ENCODE data around the gene SLAIN1.
"Not testable (repeated sequence)": the region's sequence is repeated elsewhere in the genome, so short reads cannot be mapped to it uniquely, and the experiment has no call there.

The SLAIN1 gene

DNA sequence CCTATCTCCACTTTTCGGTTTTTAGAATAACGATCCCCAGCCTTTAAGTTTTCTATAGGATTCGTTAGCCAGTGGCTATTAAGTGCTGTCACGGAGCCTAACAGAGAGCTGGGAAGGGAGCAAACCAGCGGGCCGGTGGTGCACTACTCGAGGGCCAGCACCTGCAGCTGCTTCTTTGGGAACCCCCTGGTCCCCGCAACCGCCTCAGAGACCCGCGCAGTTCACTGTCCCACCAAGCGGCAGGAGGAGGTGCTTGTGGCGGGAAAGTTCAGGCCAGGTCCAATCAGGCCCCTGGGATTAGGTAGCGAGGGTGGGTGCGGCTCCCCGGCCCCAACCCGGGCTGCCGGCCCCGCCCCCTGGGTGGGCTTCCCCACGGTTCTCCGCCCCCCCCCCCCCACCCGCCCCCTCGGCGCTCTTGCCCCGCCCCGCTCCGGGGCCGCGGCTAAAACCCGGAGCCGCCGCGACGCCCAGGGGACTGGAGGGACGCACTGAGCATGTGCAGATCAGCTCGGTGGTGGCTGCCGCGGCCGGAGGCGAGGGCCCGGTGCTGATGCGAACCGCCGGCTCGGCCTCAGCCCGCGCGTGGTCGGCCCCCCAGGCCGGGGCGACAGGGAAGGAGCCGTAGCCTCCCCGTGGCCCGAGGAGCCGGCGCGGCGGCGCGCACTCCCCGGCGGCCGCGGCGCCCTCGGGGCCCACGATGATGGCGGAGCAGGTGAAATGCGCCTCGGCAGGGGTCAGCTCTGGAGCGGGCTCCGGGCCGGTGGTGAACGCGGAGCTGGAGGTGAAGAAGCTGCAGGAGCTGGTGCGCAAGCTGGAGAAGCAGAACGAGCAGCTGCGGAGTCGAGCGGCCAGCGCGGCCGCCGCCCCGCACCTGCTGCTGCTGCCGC is at the start of gene SLAIN1:
SLAIN1 (plus strand) TSS at position 471 of the 887 bp plus-strand sequence; CDS start at position 698, 227 bp downstream.
- peak; percentile 24 for DNase-seq (ENCODE audit: low read depth)

GRCh38 chr13:77650409-77650808 is 47.1 kb upstream of the SLAIN1 start:
- no peak for DNase-seq (ENCODE audit: low read depth)

DNA sequence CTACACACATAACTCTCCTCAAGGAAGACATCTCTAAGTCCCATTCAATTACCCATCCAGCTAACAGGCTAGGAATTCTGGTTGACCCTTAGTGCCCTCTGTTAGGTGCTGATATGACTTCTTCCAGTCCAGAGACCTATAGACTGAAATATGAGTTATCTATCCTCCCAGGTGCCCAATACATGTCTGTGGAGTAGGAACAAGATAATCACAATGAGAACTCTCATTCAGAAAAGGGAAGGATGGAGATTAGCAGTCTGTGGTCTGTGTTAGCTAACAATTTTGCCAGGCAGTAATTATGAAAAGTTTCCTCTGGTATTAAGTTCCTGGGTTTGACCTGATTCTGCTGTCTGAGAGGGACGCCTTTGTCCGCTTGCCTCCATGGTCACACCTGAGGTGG is 44.2 kb upstream of the SLAIN1 start:
- DNase-seq (ENCODE audit: low read depth) = no peak

DNA sequence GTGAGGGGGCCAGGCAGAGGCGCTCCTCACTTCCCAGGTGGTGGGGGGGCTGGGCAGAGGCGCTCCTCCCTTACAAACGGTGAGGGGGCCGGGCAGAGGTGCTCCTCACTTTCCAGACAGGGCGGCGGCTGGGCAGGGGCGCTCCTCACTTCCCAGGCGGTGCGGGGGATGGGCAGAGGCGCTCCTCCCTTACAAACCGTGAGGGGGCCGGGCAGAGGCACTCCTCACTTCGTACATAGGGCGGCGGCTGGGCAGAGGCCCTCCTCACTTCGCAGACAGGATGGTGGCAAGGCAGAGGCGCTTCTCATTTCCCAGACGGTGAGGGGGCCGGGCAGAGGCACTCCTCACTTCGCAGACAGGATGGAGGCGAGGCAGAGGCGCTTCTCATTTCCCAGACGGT is 37.5 kb upstream of the SLAIN1 start:
- DNase-seq (ENCODE audit: low read depth) = not testable (repeated sequence)

GRCh38 chr13:77660841-77661250 is 36.6 kb upstream of the SLAIN1 start:
- DNase-seq (ENCODE audit: low read depth) = no peak

- DNase-seq (ENCODE audit: low read depth) = not testable (repeated sequence)
Measured at GRCh38 chr13:77662301-77662700, 35.2 kb upstream of the SLAIN1 start.

DNA sequence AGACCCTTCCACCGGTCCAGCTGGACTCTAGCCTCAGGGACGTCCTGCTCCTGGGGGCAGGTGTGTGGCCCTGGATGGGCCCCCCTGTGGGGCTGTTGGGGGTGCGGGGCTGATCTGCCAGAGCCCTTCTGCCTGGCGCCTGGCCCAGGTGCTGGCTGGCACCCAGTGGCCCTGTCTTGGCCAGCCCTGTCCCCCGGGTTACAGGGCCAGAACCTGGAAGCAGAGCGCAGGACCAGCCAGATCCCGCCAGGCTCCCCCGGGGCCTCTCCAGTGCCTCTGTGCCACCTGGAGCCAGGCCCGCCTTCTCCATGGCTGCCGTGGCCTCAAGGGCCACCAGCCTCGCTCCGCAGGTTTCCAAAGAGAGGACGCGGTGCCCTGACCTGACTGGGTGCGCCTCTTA is 34.7 kb upstream of the SLAIN1 start:
- DNase-seq (ENCODE audit: low read depth) = not testable (repeated sequence)

GRCh38 chr13:77674852-77675251 is 22.6 kb upstream of the SLAIN1 start:
- no peak for DNase-seq (ENCODE audit: low read depth)

DNA sequence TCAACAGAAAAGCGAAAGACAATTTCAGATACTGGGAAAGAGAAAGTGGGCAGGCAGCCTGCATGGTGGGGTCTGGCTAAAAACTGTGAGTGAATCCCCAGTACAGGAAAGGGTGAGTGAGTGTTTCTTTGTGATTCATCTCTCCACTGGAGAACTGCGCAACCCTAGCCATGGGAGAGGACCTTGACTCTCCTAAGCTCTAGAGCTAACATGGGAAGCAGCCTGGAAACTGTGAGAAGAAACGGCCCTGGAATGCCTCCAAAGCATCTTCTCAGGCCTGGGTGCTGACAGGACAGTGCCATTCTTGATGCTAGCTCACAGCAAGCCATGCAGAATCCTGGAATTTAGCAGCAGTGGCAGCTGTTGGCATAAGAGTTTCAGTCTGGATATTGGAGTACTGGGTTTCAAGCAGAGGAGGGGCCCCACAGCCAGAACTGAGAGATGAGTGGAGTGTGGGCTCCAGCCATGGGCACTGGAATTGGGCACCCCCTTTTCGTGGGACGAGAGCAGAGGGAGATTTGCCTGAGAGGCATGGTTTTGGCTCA is 18.7 kb upstream of the SLAIN1 start:
- DNase-seq (ENCODE audit: low read depth) = no peak

DNA sequence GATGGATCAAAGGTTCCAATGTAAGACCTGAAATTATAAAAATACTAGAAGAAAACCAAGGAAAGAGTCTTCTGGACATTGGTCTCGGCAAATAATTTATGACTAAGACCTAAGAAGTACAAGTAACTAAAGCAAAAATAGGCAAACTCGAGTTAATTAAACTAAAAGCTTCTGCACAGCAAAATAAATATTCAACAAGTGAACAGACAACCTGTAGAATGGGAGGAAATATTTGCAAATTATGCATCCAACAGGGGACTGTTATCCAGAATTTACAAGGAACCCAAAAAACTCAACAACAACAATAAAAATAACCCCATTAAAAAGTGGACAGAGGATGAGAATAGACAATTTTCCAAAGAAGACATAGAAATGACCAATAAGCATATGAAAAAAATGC is 9.7 kb upstream of the SLAIN1 start:
- no peak for DNase-seq (ENCODE audit: low read depth)

DNA sequence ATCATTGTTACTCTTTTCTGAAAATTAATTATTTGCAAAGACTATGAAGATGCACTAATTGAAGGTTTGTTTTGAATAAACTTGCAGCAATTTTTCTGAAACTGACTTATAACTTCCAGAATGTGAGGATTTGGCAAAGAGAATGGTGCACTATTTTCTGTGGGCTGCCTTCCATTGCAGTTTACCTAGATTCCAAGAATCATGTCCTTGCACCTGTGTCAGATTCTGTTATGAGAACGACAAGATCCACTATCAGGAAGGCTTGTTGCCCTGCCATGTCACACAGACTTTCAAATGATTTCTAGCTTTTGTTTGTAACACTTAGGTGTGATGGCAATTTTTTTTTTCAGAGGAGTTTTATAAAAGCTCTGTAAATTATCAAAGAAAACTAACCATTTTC is 5.6 kb upstream of the SLAIN1 start:
- DNase-seq (ENCODE audit: low read depth) = no peak

- no peak for DNase-seq (ENCODE audit: low read depth)
Measured at GRCh38 chr13:77692746-77693448, 4.6 kb upstream of the SLAIN1 start.

DNA sequence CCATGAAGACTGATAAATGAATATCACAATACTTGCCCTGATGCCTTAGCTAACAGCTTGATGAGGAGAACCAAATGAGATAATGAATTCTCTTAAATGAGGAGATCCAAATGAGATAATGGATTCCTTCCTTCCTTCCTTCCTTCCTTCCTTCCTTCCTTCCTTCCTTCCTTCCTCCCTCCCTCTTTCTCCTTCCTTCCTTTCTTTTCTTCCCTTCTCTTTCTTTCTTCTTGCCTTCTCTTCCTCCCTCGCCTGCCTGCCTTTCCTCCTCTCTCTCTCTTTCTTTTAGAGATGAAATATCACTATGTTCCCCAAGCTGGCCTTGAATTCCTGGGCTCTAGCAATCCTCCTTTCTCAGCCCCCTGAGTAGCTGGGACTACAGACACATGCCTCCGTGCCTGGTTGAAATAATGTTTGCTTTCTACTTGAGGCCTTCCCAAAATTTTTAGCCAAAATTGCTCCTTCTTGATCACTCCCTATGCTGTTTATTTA is 4.0 kb upstream of the SLAIN1 start:
- no peak for DNase-seq (ENCODE audit: low read depth)

- no peak for DNase-seq (ENCODE audit: low read depth)
Measured at GRCh38 chr13:77696006-77696878, 1.2 kb upstream of the SLAIN1 start.

DNA sequence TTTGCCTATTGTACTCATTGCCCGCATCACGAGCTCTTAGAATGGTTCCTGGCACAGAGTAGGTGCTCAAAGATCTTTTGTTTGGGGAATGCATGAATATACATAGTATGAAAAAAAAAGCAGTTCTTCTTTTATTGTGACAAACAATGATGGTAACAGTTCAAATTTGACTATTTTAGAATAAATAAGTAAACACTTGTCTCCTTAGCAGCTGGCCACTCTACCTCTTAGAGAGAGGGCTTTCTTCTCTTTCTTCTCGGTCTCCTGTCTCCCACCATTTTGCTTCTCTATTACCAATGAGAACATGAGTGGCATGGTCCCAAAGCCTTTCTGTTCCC is 639 bp upstream of the SLAIN1 start:
- no peak for DNase-seq (ENCODE audit: low read depth)

DNA sequence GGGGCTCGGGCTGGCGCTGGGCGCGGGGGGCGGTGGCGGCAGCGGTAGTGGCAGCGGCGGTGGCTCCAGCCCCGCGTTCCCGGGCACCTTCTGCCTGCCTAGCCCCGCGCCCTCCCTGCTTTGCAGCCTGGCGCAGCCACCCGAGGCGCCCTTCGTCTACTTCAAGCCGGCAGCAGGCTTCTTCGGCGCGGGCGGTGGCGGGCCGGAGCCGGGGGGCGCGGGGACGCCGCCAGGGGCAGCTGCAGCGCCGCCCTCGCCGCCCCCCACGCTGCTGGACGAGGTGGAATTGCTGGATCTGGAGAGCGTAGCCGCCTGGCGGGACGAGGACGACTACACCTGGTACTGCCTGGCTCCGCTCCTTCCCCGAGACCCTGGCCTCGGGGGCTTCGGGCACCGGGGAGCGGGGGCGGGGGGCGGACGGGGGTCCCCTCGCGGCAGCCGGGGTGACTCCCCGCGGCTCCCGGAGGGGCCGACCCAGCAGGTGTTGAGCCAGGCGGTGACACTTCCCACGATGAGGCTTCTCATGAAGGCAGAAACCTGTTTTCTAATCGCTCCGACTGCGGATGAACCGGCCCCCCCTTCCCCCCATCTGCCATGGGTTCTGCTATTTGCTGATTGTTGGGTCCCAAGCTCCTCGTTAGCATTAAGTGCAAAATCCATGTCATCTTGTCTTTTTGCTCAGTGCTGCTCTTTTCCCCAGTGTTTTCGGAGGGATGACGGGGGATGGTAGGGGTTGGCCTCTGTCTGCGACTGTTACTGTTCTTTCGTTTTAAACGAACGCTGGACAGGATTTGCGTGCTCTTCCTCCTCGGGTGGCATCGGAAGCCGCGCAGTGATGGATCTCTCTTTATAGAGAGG is 943 bp downstream of the SLAIN1 start:
- DNase-seq (ENCODE audit: low read depth) = peak; percentile 22

DNA sequence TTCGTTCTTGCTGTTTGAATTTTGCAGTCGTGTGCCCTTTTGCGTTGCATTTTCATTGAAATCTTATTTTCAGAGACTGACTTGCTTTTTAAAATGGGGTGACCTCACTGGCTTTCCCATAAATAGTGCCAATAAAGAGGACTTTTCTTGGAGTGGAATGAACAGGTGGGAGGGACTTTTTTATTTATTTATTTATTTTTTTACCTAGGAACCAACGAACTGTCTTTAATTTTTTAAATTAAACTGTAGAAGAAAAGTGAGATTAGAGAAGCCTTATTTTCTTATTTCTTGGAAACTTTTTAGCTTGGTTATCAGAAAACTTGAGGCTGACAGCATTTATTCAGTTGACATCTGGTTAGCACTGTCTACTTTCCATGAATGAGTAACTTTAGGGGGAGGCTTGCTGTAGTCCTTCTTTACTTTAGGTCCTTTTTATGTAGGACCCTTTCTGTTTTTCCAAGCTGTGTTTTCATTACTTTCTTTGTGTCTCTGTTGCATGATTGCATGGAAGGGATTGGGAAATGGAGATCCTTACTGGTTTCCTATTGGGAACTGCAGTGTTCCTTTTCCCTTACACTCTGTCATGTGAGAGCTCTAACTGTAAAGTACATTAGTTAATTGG is 1.7 kb downstream of the SLAIN1 start:
- no peak for DNase-seq (ENCODE audit: low read depth)

DNA sequence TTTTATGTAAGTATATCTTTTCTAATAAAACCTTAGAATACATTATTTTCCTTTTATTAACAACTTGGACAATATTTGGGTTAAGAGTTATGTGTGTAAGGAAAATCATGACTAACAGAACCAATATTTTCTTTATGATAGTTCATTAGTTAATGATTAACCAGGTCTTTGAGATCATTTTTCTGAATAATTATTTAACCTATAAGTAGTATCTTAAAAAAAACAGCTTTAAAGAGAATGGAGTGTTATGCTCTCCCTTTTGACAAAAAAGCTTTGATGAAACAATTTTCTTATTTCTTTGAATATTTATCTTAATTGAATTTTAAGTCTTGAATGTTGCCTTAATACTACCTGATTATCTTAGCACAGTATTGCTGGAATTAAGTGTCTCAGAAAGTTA is 3.8 kb downstream of the SLAIN1 start:
- no peak for DNase-seq (ENCODE audit: low read depth)

DNA sequence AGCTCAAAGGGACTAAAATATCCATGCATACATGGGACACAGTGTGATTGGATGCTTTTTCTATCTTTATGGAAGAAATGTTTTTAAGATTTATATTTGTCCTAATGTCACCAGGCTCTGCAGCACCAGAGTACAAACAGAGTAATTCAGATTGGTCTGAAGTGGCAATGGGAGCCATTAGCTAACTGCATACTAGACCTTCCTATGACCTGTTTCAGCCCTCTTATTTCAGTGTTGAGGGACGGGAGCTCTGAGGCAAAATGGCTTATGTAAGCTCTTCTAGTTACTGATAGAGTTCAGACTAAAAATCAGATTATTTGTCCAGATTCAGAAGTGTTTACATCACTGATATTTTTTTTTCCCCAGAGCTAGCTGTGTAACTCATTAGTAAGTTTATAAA is 4.9 kb downstream of the SLAIN1 start:
- DNase-seq (ENCODE audit: low read depth) = no peak

- DNase-seq (ENCODE audit: low read depth) = no peak
Measured at GRCh38 chr13:77703408-77703807, 5.9 kb downstream of the SLAIN1 start.

All from ELR (cell line).